KMS-11 (cell line): ENCODE data around the gene STK32B.

ENCODE experiments used
- H2AFZ ChIP-seq: fragments of 200-600 bp; sonication (generic); 2 replicates; pipeline ENCODE4 v1.6.1; 2016; ENCODE audit warnings: antibody characterized with exemption, mixed run types, low read depth
- H3K27ac ChIP-seq: fragments of 200-600 bp; sonication (generic); 2 replicates; pipeline ENCODE4 v1.6.1; 2016; ENCODE audit warnings: mild to moderate bottlenecking, mixed run types
- H3K27me3 ChIP-seq: fragments of 200-600 bp; sonication (generic); 2 replicates; pipeline ENCODE4 v1.6.1; 2017; ENCODE audit warnings: mild to moderate bottlenecking, low read depth, mixed run types, moderate library complexity; ENCODE audit not compliant: insufficient read depth
- H3K36me3 ChIP-seq: fragments of 200-600 bp; sonication (generic); 2 replicates; pipeline ENCODE4 v1.6.1; 2017; ENCODE audit warnings: mild to moderate bottlenecking, mixed run types; ENCODE audit not compliant: insufficient read depth
- H3K4me1 ChIP-seq: fragments of 200-600 bp; sonication (generic); 2 replicates; pipeline ENCODE4 v1.6.1; 2016; ENCODE audit warnings: mild to moderate bottlenecking, low read depth, mixed run types; ENCODE audit not compliant: poor library complexity, severe bottlenecking
- H3K4me2 ChIP-seq: fragments of 200-600 bp; sonication (generic); 2 replicates; pipeline ENCODE4 v1.7.0; 2016; ENCODE audit warnings: mild to moderate bottlenecking, mixed run types
- H3K4me3 ChIP-seq: fragments of 200-600 bp; sonication (generic); IDR thresholded peaks from 2 replicates; pipeline ENCODE4 v1.6.1; 2017; ENCODE audit warnings: low read depth, low read length, mixed read lengths; ENCODE audit not compliant: insufficient read depth
- H3K79me2 ChIP-seq: fragments of 200-600 bp; sonication (generic); 2 replicates; pipeline ENCODE4 v1.6.1; 2016; ENCODE audit warnings: low read depth, mixed run types; ENCODE audit not compliant: insufficient read depth
- H3K9ac ChIP-seq: fragments of 200-600 bp; sonication (generic); 2 replicates; pipeline ENCODE4 v1.6.1; 2016; ENCODE audit warnings: mild to moderate bottlenecking, mixed run types
- H4K20me1 ChIP-seq: fragments of 200-600 bp; sonication (generic); 2 replicates; pipeline ENCODE4 v1.6.1; 2016; ENCODE audit warnings: mild to moderate bottlenecking, mixed run types; ENCODE audit not compliant: insufficient read depth
- CTCF ChIP-seq: fragments of 200-600 bp; sonication (generic); conservative IDR thresholded peaks from 2 replicates; pipeline ENCODE4 v1.6.1; 2017; ENCODE audit warnings: low read depth, mild to moderate bottlenecking, antibody characterized with exemption, low read length, moderate library complexity, mixed read lengths

STK32B gene

GRCh38 chr4:5050520-5051277, 581 bp upstream of the STK32B start:
- Histone ChIP-seq H3K27ac (no peak overlapping the region), H3K27me3 (no peaks in the 10 kb centered on the region), H3K4me1 (no peaks in the 10 kb centered on the region), H3K4me2 (peak overlapping the region; percentile 54), H4K20me1 (no peaks in the 10 kb centered on the region), H3K4me3 (no peak overlapping the region), H2AFZ (peak overlapping the region; percentile 71), H3K36me3 (no peaks in the 10 kb centered on the region), H3K9ac (no peak overlapping the region; the same call in 1 of the 2 replicates), H3K79me2 (no peaks in the 10 kb centered on the region)
- TF ChIP-seq CTCF, result peak; percentile 44

GRCh38 chr4:5052204-5052702, 973 bp downstream of the STK32B start:
- Histone ChIP-seq H3K79me2 (no peaks in the 10 kb centered on the region), H3K27me3 (no peaks in the 10 kb centered on the region), H3K4me3 (no peak overlapping the region), H3K36me3 (no peaks in the 10 kb centered on the region), H3K4me2 (no peak overlapping the region), H3K27ac (no peak overlapping the region), H2AFZ (no peak overlapping the region), H3K4me1 (no peaks in the 10 kb centered on the region), H3K9ac (no peak overlapping the region), H4K20me1 (no peaks in the 10 kb centered on the region)
- no peak for TF ChIP-seq CTCF

- H4K20me1 ChIP-seq, result no peaks in the 10 kb centered on the region
- H3K4me1 ChIP-seq, result no peaks in the 10 kb centered on the region
- H3K9ac ChIP-seq, result no peak overlapping the region
- H3K27me3 ChIP-seq, result no peaks in the 10 kb centered on the region
- TF ChIP-seq CTCF, result no peak
- H3K27ac ChIP-seq, result no peak overlapping the region
- no peak overlapping the region for H2AFZ ChIP-seq
- H3K36me3 ChIP-seq, result no peaks in the 10 kb centered on the region
- H3K79me2 ChIP-seq, result no peaks in the 10 kb centered on the region
- H3K4me2 ChIP-seq, result no peak overlapping the region
- H3K4me3 ChIP-seq, result no peak overlapping the region
Measured at GRCh38 chr4:5052726-5053425, 1.6 kb downstream of the STK32B start.

GRCh38 chr4:5054532-5054931, 3.3 kb downstream of the STK32B start:
- Histone ChIP-seq H4K20me1 (no peaks in the 10 kb centered on the region), H2AFZ (no peak overlapping the region), H3K79me2 (no peaks in the 10 kb centered on the region), H3K27ac (no peak overlapping the region), H3K4me2 (no peak overlapping the region), H3K36me3 (no peaks in the 10 kb centered on the region), H3K4me1 (no peaks in the 10 kb centered on the region), H3K4me3 (no peak overlapping the region), H3K27me3 (no peaks in the 10 kb centered on the region), H3K9ac (no peak overlapping the region)
- TF ChIP-seq CTCF, result no peak
